Tibial nerve (tissue), 4 donors: ENCODE measurements around the gene SDK1. TPM values are rescaled to one million over a fixed set of nuclear protein-coding genes. Genes with fewer than 3 reads are reported as not detected.

Experiments
- DNase-seq, 2 donors: peaks; one replicate each; pipeline ENCODE4 v3.0.0-alpha.2; 2019; ENCODE audit warnings: low spot score in 2 of 2
- H3K27ac ChIP-seq, 4 donors: fragments of 200-600 bp; sonication (generic) in 3 of 4; one replicate each; pipeline ENCODE4 v1.5.1; 2017 to 2019; ENCODE audit warnings: mild to moderate bottlenecking in 1 of 4
- H3K27me3 ChIP-seq, 2 donors: fragments of 200-600 bp; sonication (generic) in 1 of 2; one replicate each; pipeline versions ENCODE4 v1.5.1 to v1.6.0; 2017 to 2019
- H3K36me3 ChIP-seq, 3 donors: fragments of 200-600 bp; sonication (generic); one replicate each; pipeline ENCODE4 v1.5.1; 2018 to 2019
- H3K4me1 ChIP-seq, 4 donors: fragments of 200-600 bp; sonication (generic) in 3 of 4; one replicate each; pipeline ENCODE4 v1.5.1; 2017 to 2019
- H3K4me3 ChIP-seq, 4 donors: fragments of 200-600 bp; sonication (generic) in 3 of 4; one replicate each; pipeline ENCODE4 v1.5.1; 2017 to 2019; ENCODE audit warnings: mild to moderate bottlenecking in 1 of 4, moderate library complexity in 1 of 4
- H3K9me3 ChIP-seq, 4 donors: fragments of 200-600 bp; sonication (generic) in 3 of 4; one replicate each; pipeline ENCODE4 v1.5.1; 2017 to 2019
- CTCF ChIP-seq, 5 experiments: fragments of 200-600 bp in 3 of 5; fragments of 450-650 bp in 2 of 5; sonication (generic) in 3 of 5; IDR thresholded peaks; one replicate each; pipeline ENCODE4 v1.5.1; 2016 to 2019; ENCODE audit warnings: antibody characterized with exemption in 5 of 5, mild to moderate bottlenecking in 3 of 5, moderate library complexity in 2 of 5
- EP300 ChIP-seq, 2 donors: sonication (generic); formaldehyde crosslinking; IDR thresholded peaks; one replicate each; pipeline ENCODE4 v1.6.1; 2017; ENCODE audit warnings: antibody characterized with exemption in 2 of 2, mild to moderate bottlenecking in 1 of 2
- POLR2A ChIP-seq, 2 donors: fragments of 450-650 bp; IDR thresholded peaks; one replicate each; pipeline ENCODE4 v1.6.1; 2017; ENCODE audit warnings: antibody characterized with exemption in 2 of 2, mild to moderate bottlenecking in 2 of 2, moderate library complexity in 2 of 2
- WGBS, 2 donors: methylation state at CpG; one replicate each; pipeline ENCODE4 v1.1.5; 2018; 5-methylcytosine and 5-hydroxymethylcytosine counted together
- total RNA-seq, 4 donors: library from RNA; depleted of rRNA; stranded (reverse); fragments of >200 nt; gene quantifications; one replicate each; pipeline ENCODE4 v1.1.0, GENCODE V29; 2016

SDK1 gene
- total RNA-seq, 4 donors from 2014 or later, result 8.2 to 16.2 (median 12.9) TPM

- Histone ChIP-seq H3K9me3 (peaks cover 0 to 1% (median 0%) of the 10 kb centered on the region in 4 donors), H3K27ac (no peak overlapping the region), H3K4me3 (no peak overlapping the region), H3K4me1 (no peaks in the 10 kb centered on the region), H3K27me3 (no peaks in the 10 kb centered on the region), H3K36me3 (no peaks in the 10 kb centered on the region)
- TF ChIP-seq EP300 (IDR thresholded peaks at IDR 0.05) (no peak), POLR2A (IDR thresholded peaks at IDR 0.05) (no peak), CTCF (IDR thresholded peaks at IDR 0.05) (no peak)
- 77 to 79% methylated on average over 4 of the region's 4 CpGs for WGBS, 2 donors
- no peak for DNase-seq
Observed at GRCh38 chr7:3416453-3416852, 115.4 kb downstream of the SDK1 start.

DNA sequence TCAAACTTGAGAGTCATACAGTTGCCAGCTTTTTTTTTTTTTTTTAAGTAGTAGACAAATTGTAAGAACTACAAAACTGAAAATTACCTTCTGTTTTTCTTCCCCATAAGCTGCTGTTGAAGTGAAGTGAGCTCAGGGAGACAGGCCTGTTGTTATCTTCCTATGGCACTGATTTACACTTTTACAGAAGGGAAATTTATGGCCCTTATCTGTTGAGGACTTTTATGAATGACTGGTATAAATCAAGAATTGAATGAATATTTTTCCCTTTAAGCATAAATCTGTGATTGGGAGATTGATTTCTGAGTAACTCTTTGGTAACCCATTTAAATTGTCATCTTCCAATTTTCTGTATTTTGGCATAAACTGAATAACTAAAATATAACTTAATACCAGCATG is 124.0 kb downstream of the SDK1 start:
- no peak for DNase-seq
- peaks cover 0 to 13% (median 1%) of the 10 kb centered on the region in 4 donors for H3K9me3 ChIP-seq
- H3K36me3 ChIP-seq, result no peaks in the 10 kb centered on the region
- no peaks in the 10 kb centered on the region for H3K27me3 ChIP-seq
- TF ChIP-seq CTCF (IDR thresholded peaks at IDR 0.05) (no peak), EP300 (IDR thresholded peaks at IDR 0.05) (no peak), POLR2A (IDR thresholded peaks at IDR 0.05) (no peak)
- no peak overlapping the region for H3K4me3 ChIP-seq
- H3K4me1 ChIP-seq, result no peaks in the 10 kb centered on the region
- no peak overlapping the region for H3K27ac ChIP-seq

- H3K36me3 ChIP-seq, result no peaks in the 10 kb centered on the region
- TF ChIP-seq POLR2A (IDR thresholded peaks at IDR 0.05) (no peak), EP300 (IDR thresholded peaks at IDR 0.05) (no peak), CTCF (IDR thresholded peaks at IDR 0.05) (no peak)
- no peak for DNase-seq
- no peak overlapping the region for H3K27ac ChIP-seq
- 62 to 67% methylated on average over 4 of the region's 4 CpGs for WGBS, 2 donors
- no peaks in the 10 kb centered on the region for H3K4me1 ChIP-seq
- H3K27me3 ChIP-seq, result no peaks in the 10 kb centered on the region
- H3K9me3 ChIP-seq, result peaks cover 0 to 13% (median 1%) of the 10 kb centered on the region in 4 donors
- H3K4me3 ChIP-seq, result no peak overlapping the region
Observed at GRCh38 chr7:3426064-3426463, 125.0 kb downstream of the SDK1 start.

GRCh38 chr7:3427957-3428356 is 126.9 kb downstream of the SDK1 start:
- no peak for DNase-seq
- Histone ChIP-seq H3K27ac (no peak overlapping the region), H3K4me3 (no peak overlapping the region), H3K27me3 (no peaks in the 10 kb centered on the region), H3K9me3 (no peaks in the 10 kb centered on the region), H3K4me1 (peaks cover 0 to 7% (median 0%) of the 10 kb centered on the region in 4 donors), H3K36me3 (no peaks in the 10 kb centered on the region)
- TF ChIP-seq POLR2A (IDR thresholded peaks at IDR 0.05), result no peak
- 97 to 100% methylated on average over 1 of the region's 1 CpG for WGBS, 2 donors

DNA sequence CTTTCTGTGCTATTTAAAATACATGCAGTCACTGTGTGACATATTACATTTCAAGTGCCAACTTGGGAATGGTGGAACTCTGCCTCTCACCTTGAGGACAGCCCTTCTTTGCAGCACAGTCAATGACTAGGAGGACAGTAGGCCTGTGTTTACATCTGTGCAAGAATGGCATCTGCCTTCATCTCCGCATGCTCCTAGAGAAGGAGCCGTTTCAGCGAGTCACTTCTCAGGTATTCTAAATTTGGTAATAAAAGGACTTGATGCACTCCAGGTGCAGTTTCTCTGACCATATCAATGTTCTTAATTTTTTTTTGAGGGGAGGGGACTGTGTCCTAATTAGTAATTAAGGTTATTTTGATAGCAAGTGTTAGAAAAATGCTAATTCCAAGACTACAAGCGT is 128.9 kb downstream of the SDK1 start:
- Histone ChIP-seq H3K9me3 (no peaks in the 10 kb centered on the region), H3K36me3 (no peaks in the 10 kb centered on the region), H3K27me3 (no peaks in the 10 kb centered on the region), H3K27ac (no peak overlapping the region), H3K4me1 (peaks cover 0 to 7% (median 0%) of the 10 kb centered on the region in 4 donors), H3K4me3 (no peak overlapping the region)
- DNase-seq, result no peak
- 63 to 99% methylated on average over 4 of the region's 4 CpGs for WGBS, 2 donors
- TF ChIP-seq EP300 (IDR thresholded peaks at IDR 0.05) (no peak), POLR2A (IDR thresholded peaks at IDR 0.05) (no peak), CTCF (IDR thresholded peaks at IDR 0.05) (no peak)

- WGBS, 2 donors, result 82 to 83% methylated on average over 7 of the region's 7 CpGs
- peaks cover 0 to 7% (median 0%) of the 10 kb centered on the region in 4 donors for H3K4me1 ChIP-seq
- no peak overlapping the region for H3K27ac ChIP-seq
- no peak overlapping the region for H3K4me3 ChIP-seq
- no peaks in the 10 kb centered on the region for H3K27me3 ChIP-seq
- no peak for DNase-seq
- no peak for TF ChIP-seq POLR2A (IDR thresholded peaks at IDR 0.05)
- no peak for TF ChIP-seq CTCF (IDR thresholded peaks at IDR 0.05)
- no peaks in the 10 kb centered on the region for H3K36me3 ChIP-seq
- H3K9me3 ChIP-seq, result no peaks in the 10 kb centered on the region
Observed at GRCh38 chr7:3430588-3430987, 129.5 kb downstream of the SDK1 start.
